Measurements from ENCODE around the gene RALGPS2. TPM values are rescaled to one million over a fixed set of nuclear protein-coding genes. Genes with fewer than 3 reads are reported as not detected.

Gene RALGPS2
- total and polyA plus RNA-seq, 2 of the 8 experiments (the other 6 are each of a cell fraction or from before 2014, with no cell fraction given) = 6.7 to 38.0 TPM

- no peaks in the 10 kb centered on the region for H3K79me1 ChIP-seq (ENCODE audit: low read depth, low read length)
- no peak overlapping the region for H3K4me2 ChIP-seq (ENCODE audit: insufficient read depth in 1 of 2, low read depth in 2 of 2, low read length in 2 of 2)
- H3K9ac ChIP-seq (replicated peaks in 1 of 4; ENCODE audit: extremely low read depth in 1 of 4, low read depth in 3 of 4, low read length in 3 of 4) = no peak overlapping the region
- H3K18ac ChIP-seq (ENCODE audit: extremely low read depth, low read length) = no peak overlapping the region
- ChIA-PET POLR2A (ENCODE audit: partially characterized antibody) (no interaction called here), CTCF (ENCODE audit: partially characterized antibody) (interaction anchor here (0.6 to 1.6 kb wide), 3 partner anchors 22 to 43 kb away, joined by 3 read pairs; no protein-coding TSS in a partner anchor)
- no peak overlapping the region for H2AFZ ChIP-seq (ENCODE audit: low read length)
- no peaks in the 10 kb centered on the region for H4K20me1 ChIP-seq (replicated peaks in 1 of 2; ENCODE audit: control insufficient read depth in 1 of 2, insufficient read depth in 2 of 2, low read length in 2 of 2)
- no peaks in the 10 kb centered on the region for H3K79me2 ChIP-seq (ENCODE audit: control insufficient read depth in 1 of 2, insufficient read depth in 2 of 2, low read length in 2 of 2)
- peaks cover 4 to 5% of the 10 kb centered on the region in 2 experiments; a peak in 2 of 4 replicates for H3K9me3 ChIP-seq (ENCODE audit: insufficient read depth in 2 of 2, low read depth in 1 of 2, low read length in 1 of 2)
- H2BK15ac ChIP-seq (ENCODE audit: low read length) = no peak overlapping the region
- no peak overlapping the region for H3K4ac ChIP-seq (replicated peaks; ENCODE audit: insufficient read length, low read depth, low read length)
- no peak overlapping the region for H3K56ac ChIP-seq (replicated peaks; ENCODE audit: insufficient read length, low read depth, low read length)
- no peak overlapping the region for H4K8ac ChIP-seq (ENCODE audit: extremely low read depth, insufficient read depth, low read length)
- 72% methylated on average over 3 of the region's 3 CpGs; no CpG with 5 or more reads in 1 of the 2 experiments for WGBS, 2 experiments (ENCODE audit: extremely low coverage in 1 of 2, insufficient coverage in 1 of 2, insufficient read length in 1 of 2, insufficient replicate concordance in 2 of 2, low coverage in 1 of 2, low lambda C conversion rate in 2 of 2, missing lambda C conversion rate in 1 of 2)
- FAIRE-seq = no peak
- H2BK12ac ChIP-seq (ENCODE audit: low read depth, low read length) = no peak overlapping the region
- no peak for DNase-seq (ENCODE audit: low read depth in 1 of 2, low spot score in 2 of 2)
- H3K4me1 ChIP-seq (replicated peaks in 1 of 4; ENCODE audit: control insufficient read depth in 3 of 4, insufficient read depth in 4 of 4, low read length in 3 of 4) = no peaks in the 10 kb centered on the region
- no peak overlapping the region for H3K27ac ChIP-seq (ENCODE audit: low read depth, low read length)
- no peak overlapping the region for H2AK5ac ChIP-seq (ENCODE audit: low read depth, low read length)
- no peak overlapping the region for H4K5ac ChIP-seq (ENCODE audit: insufficient read length, low read depth, low read length)
- no peak overlapping the region for H2BK5ac ChIP-seq (ENCODE audit: low read depth, low read length)
- no peaks in the 10 kb centered on the region for H3K23me2 ChIP-seq (ENCODE audit: low read depth, low read length)
- H4K91ac ChIP-seq (replicated peaks; ENCODE audit: insufficient read length, low read length) = no peak overlapping the region
- H3K36me3 ChIP-seq (ENCODE audit: control insufficient read depth in 2 of 4, insufficient read depth in 4 of 4, low read length in 3 of 4) = no peaks in the 10 kb centered on the region
- no peak overlapping the region for H3K14ac ChIP-seq (ENCODE audit: insufficient read length)
- TF ChIP-seq BACH1 (IDR thresholded peaks at IDR 0.05; ENCODE audit: low read length) (no peak), MAFK (IDR thresholded peaks at IDR 0.05; ENCODE audit: low read depth, low read length) (no peak), KDM4A (IDR thresholded peaks at IDR 0.05; ENCODE audit: low read depth, low read length, severe bottlenecking) (no peak), TCF12 (IDR thresholded peaks at IDR 0.05; ENCODE audit: low read depth, low read length) (no peak), EGR1 (IDR thresholded peaks at IDR 0.05; ENCODE audit: borderline replicate concordance, low read depth, low read length) (no peak), E2F6 (IDR thresholded peaks at IDR 0.05) (no peak), SP1 (IDR thresholded peaks at IDR 0.05; ENCODE audit: low read depth, low read length) (no peak), GTF2F1 (IDR thresholded peaks at IDR 0.05; ENCODE audit: borderline replicate concordance, low read depth, low read length) (no peak), TAF1 (IDR thresholded peaks at IDR 0.05; ENCODE audit: low read depth, low read length) (no peak), GABPA (IDR thresholded peaks at IDR 0.05; ENCODE audit: borderline replicate concordance, insufficient read depth, low read length) (no peak), POU5F1 (IDR thresholded peaks at IDR 0.05; ENCODE audit: low read depth, low read length) (no peak), RNF2 (IDR thresholded peaks at IDR 0.05; ENCODE audit: borderline replicate concordance, low read depth, low read length, missing control alignments, poor library complexity, severe bottlenecking) (no peak), FOSL1 (IDR thresholded peaks at IDR 0.05; ENCODE audit: insufficient read depth, low read depth, low read length) (no peak)
- no peak overlapping the region for H2BK20ac ChIP-seq (ENCODE audit: low read length)
- no peak overlapping the region for H3K23ac ChIP-seq (ENCODE audit: insufficient read length)
- H2BK120ac ChIP-seq (replicated peaks; ENCODE audit: low read depth, low read length) = no peak overlapping the region
- H3K27me3 ChIP-seq (replicated peaks in 1 of 4; ENCODE audit: control insufficient read depth in 3 of 4, extremely low read depth in 1 of 4, insufficient read depth in 3 of 4, low read length in 3 of 4) = no peaks in the 10 kb centered on the region
- no peak overlapping the region for H3K4me3 ChIP-seq (ENCODE audit: extremely low read depth in 1 of 4, insufficient read depth in 2 of 4, low read depth in 3 of 4, low read length in 4 of 4)
Measured at GRCh38 chr1:178961868-178962267, 236.8 kb downstream of the RALGPS2 start.
